ENCODE measurements around the gene KMT2B. TPM values are rescaled to one million over a fixed set of nuclear protein-coding genes. Genes with fewer than 3 reads are reported as not detected.
A peak's percentile ranks its signal among the peaks of the same experiment; 100 is the strongest.

Gene KMT2B
- total and polyA plus RNA-seq, 9 of the 15 experiments (the other 6 are each of a cell fraction or from before 2014, with no cell fraction given) = 0.63 to 43.9 (median 8.1) TPM

DNA sequence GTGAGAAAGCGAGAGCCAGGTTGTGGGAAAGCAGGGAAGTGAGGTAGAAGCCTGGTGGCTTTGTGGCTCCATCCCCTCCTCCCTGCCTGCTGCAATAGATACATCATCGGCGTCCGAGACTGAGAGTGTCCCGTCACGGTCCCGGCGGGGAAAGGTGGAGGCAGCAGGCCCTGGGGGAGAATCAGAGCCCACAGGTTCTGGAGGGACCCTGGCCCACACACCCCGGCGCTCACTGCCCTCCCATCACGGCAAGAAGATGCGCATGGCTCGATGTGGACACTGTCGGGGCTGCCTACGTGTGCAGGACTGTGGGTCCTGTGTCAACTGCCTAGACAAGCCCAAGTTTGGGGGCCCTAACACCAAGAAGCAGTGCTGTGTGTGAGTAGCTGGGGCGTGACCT is 5.1 kb downstream of the KMT2B start:
- DNase-seq (ENCODE audit: extremely low read depth in 1 of 4, low spot score in 3 of 4) = no peak
- BruUV-seq (replicated peaks) = no TSS peak
- no peaks in the 10 kb centered on the region for H3K9me3 ChIP-seq (replicated peaks; ENCODE audit: control insufficient read depth, insufficient read depth, low read depth, low read length)
- peaks cover 33% of the 10 kb centered on the region for H3K79me2 ChIP-seq (ENCODE audit: control insufficient read depth, insufficient read depth, low read length)
- no peaks in the 10 kb centered on the region for H3K27me3 ChIP-seq (ENCODE audit: control insufficient read depth in 2 of 2, insufficient read depth in 2 of 2, low read length in 2 of 2)
- in situ Hi-C loops (cut with MboI) = no loop called here
- intact Hi-C loops (cut with micrococcal nuclease) = no loop called here
- ChIA-PET POLR2A (interaction anchor here (0.7 to 3.2 kb wide), 5 partner anchors 12 to 1356 kb away, joined by 3 to 19 read pairs (median 8); partner anchors contain the start of genes PSENEN, U2AF1L4 and ZNF420), CTCF (ENCODE audit: low intra/inter-chr PET ratio) (no interaction called here)
- 100% methylated on average over 11 of the region's 16 CpGs for WGBS (ENCODE audit: insufficient coverage, low coverage, missing lambda C conversion rate)
- TF ChIP-seq XRCC4 (IDR thresholded peaks at IDR 0.05; ENCODE audit: extremely low read depth, insufficient read depth, insufficient read length) (no peak), ZNF354B (CRISPR knock-in tag; IDR thresholded peaks at IDR 0.05) (no peak), MEIS2 (IDR thresholded peaks at IDR 0.05; ENCODE audit: partially characterized antibody) (no peak), POLR2G (IDR thresholded peaks at IDR 0.05; ENCODE audit: low read depth, low read length) (peak; percentile 23; the same call in 1 of the 2 replicates), ZNF347 (CRISPR knock-in tag; IDR thresholded peaks at IDR 0.05; ENCODE audit: low read depth) (no peak), RBBP5 (IDR thresholded peaks at IDR 0.05; ENCODE audit: borderline replicate concordance, insufficient read depth, low read length, poor library complexity, severe bottlenecking) (no peak), RBFOX2 (IDR thresholded peaks at IDR 0.05; ENCODE audit: low read depth, low read length) (peak; percentile 3; the same call in 1 of the 2 replicates), MTA3 (IDR thresholded peaks at IDR 0.05; ENCODE audit: borderline replicate concordance) (no peak)
- H3K27ac ChIP-seq (ENCODE audit: extremely low read depth, low read depth, low read length) = no peak overlapping the region
- H3K4me2 ChIP-seq (ENCODE audit: insufficient read depth, low read length) = no peak overlapping the region
- H3K4me3 ChIP-seq = no peak overlapping the region
- 0 out of 4 replicates have a peak overlapping the region, but pooled peaks of 1 of the 2 experiments have one; percentile 32 for H3K9ac ChIP-seq (ENCODE audit: insufficient read depth in 1 of 2, low read depth in 2 of 2, low read length in 2 of 2)
- ATAC-seq = no peak
- H3K36me3 ChIP-seq (ENCODE audit: control insufficient read depth, insufficient read depth, low read length) = peaks cover 82% of the 10 kb centered on the region; the same call in 2 of the 3 replicates
- no peak overlapping the region for H2AFZ ChIP-seq (ENCODE audit: low read depth, low read length)
- no peaks in the 10 kb centered on the region for H3K9me1 ChIP-seq (ENCODE audit: control insufficient read depth, insufficient read depth, low read length)
- FAIRE-seq = no peak
- 0 out of 2 replicates have a peak, but pooled peaks cover 11% of the 10 kb centered on the region for H4K20me1 ChIP-seq (replicated peaks; ENCODE audit: control insufficient read depth, insufficient read depth, low read length)
- H3K4me1 ChIP-seq (replicated peaks in 1 of 2; ENCODE audit: control insufficient read depth in 2 of 2, insufficient read depth in 2 of 2, low read length in 2 of 2) = peaks cover 7 to 33% of the 10 kb centered on the region in 2 experiments

Measured in K562 (cell line).